CD4-positive, alpha-beta T cell treated with Interleukin-1 beta for 1 hour (primary cell): ENCODE measurements around the gene EOGT.

ENCODE experiments used
- DNase-seq, 2 donors: peaks; one replicate each; pipeline ENCODE4 v3.0.0-alpha.2; 2020 to 2022

Gene EOGT

DNA sequence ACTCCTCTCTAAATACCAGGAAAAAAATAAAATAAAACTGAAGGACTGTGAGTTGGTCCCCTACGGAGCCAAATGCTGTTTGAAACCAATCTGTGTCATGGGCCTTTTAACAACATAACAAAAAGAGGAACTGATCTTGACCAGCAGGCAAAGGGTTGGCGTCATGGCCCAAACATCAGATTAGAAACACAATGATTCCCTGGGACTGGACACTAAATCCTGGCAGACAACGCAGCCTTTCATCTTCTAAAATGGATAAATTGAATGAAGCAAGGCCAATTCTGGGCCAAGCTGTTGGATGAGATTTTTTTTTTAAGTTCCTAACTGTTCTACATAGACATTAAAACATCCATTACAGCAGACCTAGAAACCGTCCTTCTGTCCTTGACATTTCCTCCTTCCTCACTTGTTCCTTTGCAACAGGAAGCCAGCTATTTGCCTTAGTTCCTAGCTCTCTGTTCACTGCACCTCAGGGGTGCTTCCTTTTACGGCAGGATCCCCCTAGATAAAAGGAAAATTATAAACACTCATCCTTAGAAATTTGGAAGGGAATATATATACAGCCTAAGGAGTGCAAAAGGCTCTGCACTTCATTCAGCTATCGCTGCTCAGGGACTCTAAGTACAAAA is 59.6 kb downstream of the EOGT start:
- DNase-seq: no peak

DNA sequence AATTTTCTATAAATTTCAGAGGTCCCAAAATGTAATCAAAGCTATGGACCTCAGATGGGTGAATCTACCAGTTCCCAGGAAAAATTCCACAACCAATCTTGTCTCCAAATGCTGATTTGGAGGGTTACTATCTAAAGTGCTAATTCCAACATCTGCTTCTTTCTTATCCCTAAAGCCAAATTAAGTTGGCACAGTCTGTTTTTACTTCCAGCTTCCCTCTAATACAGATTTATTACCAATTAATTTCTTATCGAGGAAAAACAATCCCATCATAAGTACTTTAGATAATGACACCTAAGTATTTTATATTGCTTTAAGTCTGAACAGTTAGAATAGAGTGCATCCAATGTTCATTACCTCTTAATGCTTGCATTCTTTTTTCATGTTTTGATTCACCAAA is 68.3 kb downstream of the EOGT start:
- DNase-seq: no peak

- no peak for DNase-seq
Observed at GRCh38 chr3:68943753-68944500, 69.6 kb downstream of the EOGT start.

DNA sequence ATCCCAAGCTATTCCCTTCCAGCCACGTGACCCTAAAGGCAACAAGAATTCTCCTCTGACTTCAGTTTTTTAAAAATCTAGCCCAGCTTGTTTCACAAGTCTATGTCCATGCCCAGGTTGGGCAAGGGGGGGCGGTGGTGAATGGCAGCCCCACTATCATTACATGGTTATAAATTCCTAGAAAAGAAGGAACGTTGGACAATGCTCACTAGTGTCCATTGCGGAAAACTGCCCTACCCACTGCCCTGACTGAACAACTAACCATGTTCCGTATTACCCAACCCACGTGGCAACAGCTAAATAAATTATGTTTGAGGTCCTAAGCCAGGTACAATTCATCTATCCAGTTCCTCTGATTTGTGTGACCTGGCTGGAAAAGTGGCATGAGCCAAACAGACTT is 72.4 kb downstream of the EOGT start:
- DNase-seq: no peak

GRCh38 chr3:68936856-68937255 is 76.6 kb downstream of the EOGT start:
- no peak for DNase-seq

DNA sequence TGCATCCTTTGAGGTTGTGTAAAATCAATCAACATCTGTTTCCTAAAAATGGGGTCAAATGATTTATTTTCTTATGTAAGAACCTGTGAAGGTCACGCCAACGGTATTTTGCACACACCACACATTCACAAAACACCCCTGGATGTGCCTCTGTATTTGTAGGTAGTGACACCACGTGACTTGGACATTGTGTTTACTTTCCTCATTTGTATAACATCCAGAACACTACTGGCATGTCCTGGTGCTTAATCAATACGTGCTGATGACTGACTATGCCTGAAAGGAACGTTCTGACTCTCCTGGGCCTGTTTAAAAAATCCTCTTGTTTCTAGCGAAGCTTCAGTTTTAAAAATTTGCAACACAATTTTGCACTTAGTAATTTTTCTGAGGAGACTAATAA is 77.7 kb downstream of the EOGT start:
- DNase-seq: no peak

GRCh38 chr3:68931406-68932149 is 81.9 kb downstream of the EOGT start:
- no peak for DNase-seq
